ENCODE data around the gene TRAPPC11. TPM values are rescaled to one million over a fixed set of nuclear protein-coding genes. Genes with fewer than 3 reads are reported as not detected.

The TRAPPC11 gene
- total and polyA plus RNA-seq, 2 of the 13 experiments (the other 11 are each of a cell fraction or from before 2014, with no cell fraction given), result 18.0 to 23.2 TPM

- TF ChIP-seq ARNTL (CRISPR knock-in tag; IDR thresholded peaks at IDR 0.05), result no peak
- TF ChIP-seq ZNF367 (CRISPR knock-in tag; IDR thresholded peaks at IDR 0.05; ENCODE audit: borderline replicate concordance), result no peak
- TF ChIP-seq STAG1 (CRISPR knock-in tag; IDR thresholded peaks at IDR 0.05), result no peak
- peak; percentile 19; the same call in 1 of the 2 replicates for TF ChIP-seq HMG20A (CRISPR knock-in tag; IDR thresholded peaks at IDR 0.05; ENCODE audit: borderline replicate concordance)
- TF ChIP-seq ZNF501 (CRISPR knock-in tag; IDR thresholded peaks at IDR 0.05), result 0 out of 2 replicates have a peak, but pooled peaks have one; percentile 30
- TF ChIP-seq FOXP1 (IDR thresholded peaks at IDR 0.05), result no peak
- TF ChIP-seq FOXP1 (CRISPR knock-in tag; IDR thresholded peaks at IDR 0.05), result no peak
- no peak for TF ChIP-seq ZNF546 (CRISPR knock-in tag; conservative IDR thresholded peaks at IDR 0.05)
- no peak for TF ChIP-seq ZBTB39 (CRISPR knock-in tag; IDR thresholded peaks at IDR 0.05)
- TF ChIP-seq GATAD2A (CRISPR knock-in tag; IDR thresholded peaks at IDR 0.05), result no peak
- peak; percentile 76 for TF ChIP-seq ZNF12 (CRISPR knock-in tag; IDR thresholded peaks at IDR 0.05)
- TF ChIP-seq ZZZ3 (CRISPR knock-in tag; IDR thresholded peaks at IDR 0.05; ENCODE audit: borderline replicate concordance), result no peak
- TF ChIP-seq MED8 (CRISPR knock-in tag; IDR thresholded peaks at IDR 0.05; ENCODE audit: insufficient replicate concordance), result no peak
- no peak for TF ChIP-seq TSC22D2 (CRISPR knock-in tag; IDR thresholded peaks at IDR 0.05; ENCODE audit: borderline replicate concordance)
- TF ChIP-seq NR2F1 (CRISPR knock-in tag; IDR thresholded peaks at IDR 0.05), result peak; percentile 60 to 89; a peak in 3 of 4 replicates
- TF ChIP-seq CENPX (CRISPR knock-in tag; IDR thresholded peaks at IDR 0.05), result no peak
- TF ChIP-seq ERF (CRISPR knock-in tag; IDR thresholded peaks at IDR 0.05), result no peak
- TF ChIP-seq PBX3 (CRISPR knock-in tag; IDR thresholded peaks at IDR 0.05; ENCODE audit: borderline replicate concordance), result no peak
- no peak for TF ChIP-seq AHDC1 (CRISPR knock-in tag; IDR thresholded peaks at IDR 0.05; ENCODE audit: borderline replicate concordance)
- TF ChIP-seq, protein P1, sequence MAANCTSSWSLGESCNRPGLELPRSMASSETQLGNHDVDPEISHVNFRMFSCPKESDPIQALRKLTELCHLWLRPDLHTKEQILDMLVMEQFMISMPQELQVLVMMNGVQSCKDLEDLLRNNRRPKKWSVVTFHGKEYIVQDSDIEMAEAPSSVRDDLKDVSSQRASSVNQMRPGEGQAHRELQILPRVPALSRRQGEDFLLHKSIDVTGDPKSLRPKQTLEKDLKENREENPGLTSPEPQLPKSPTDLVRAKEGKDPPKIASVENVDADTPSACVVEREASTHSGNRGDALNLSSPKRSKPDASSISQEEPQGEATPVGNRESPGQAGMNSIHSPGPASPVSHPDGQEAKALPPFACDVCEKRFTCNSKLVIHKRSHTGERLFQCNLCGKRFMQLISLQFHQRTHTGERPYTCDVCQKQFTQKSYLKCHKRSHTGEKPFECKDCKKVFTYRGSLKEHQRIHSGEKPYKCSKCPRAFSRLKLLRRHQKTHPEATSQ (CRISPR knock-in tag; IDR thresholded peaks at IDR 0.05; ENCODE audit: borderline replicate concordance), result no peak
These were observed 64.6 kb downstream of the TRAPPC11 start (continued) for GRCh38 chr4:183723561-183724228.
